Measurements from ENCODE around the gene EHD1. TPM values are rescaled to one million over a fixed set of nuclear protein-coding genes. Genes with fewer than 3 reads are reported as not detected.

The EHD1 gene
- total and polyA plus RNA-seq, 2 of the 8 experiments (the other 6 are each of a cell fraction or from before 2014, with no cell fraction given) = 31.5 to 42.9 TPM

GRCh38 chr11:64863391-64864060 is 14.9 kb downstream of the EHD1 start:
- H3K79me1 ChIP-seq (ENCODE audit: low read depth, low read length) = peaks cover 10% of the 10 kb centered on the region
- H2BK20ac ChIP-seq (ENCODE audit: low read length) = no peak overlapping the region
- FAIRE-seq = no peak
- H3K4ac ChIP-seq (replicated peaks; ENCODE audit: insufficient read length, low read depth, low read length) = no peak overlapping the region
- H3K9ac ChIP-seq (replicated peaks in 1 of 4; ENCODE audit: extremely low read depth in 1 of 4, low read depth in 3 of 4, low read length in 3 of 4) = peak overlapping the region in 1 of 4 experiments; percentile 13; a peak in 1 of 7 replicates
- 82% methylated on average over 23 of the region's 23 CpGs; no CpG with 5 or more reads in 1 of the 2 experiments for WGBS, 2 experiments (ENCODE audit: extremely low coverage in 1 of 2, insufficient coverage in 1 of 2, insufficient read length in 1 of 2, insufficient replicate concordance in 2 of 2, low coverage in 1 of 2, low lambda C conversion rate in 2 of 2, missing lambda C conversion rate in 1 of 2)
- H2BK12ac ChIP-seq (ENCODE audit: low read depth, low read length) = peak overlapping the region; percentile 80
- peak overlapping the region; percentile 71 for H2BK5ac ChIP-seq (ENCODE audit: low read depth, low read length)
- H3K9me3 ChIP-seq (ENCODE audit: insufficient read depth in 2 of 2, low read depth in 1 of 2, low read length in 1 of 2) = no peaks in the 10 kb centered on the region
- DNase-seq (ENCODE audit: low read depth in 1 of 2, low spot score in 2 of 2) = peak in 1 of 2 experiments; percentile 56
- no peak for TF ChIP-seq BRCA1 (IDR thresholded peaks at IDR 0.05; ENCODE audit: low read depth, low read length)
- TF ChIP-seq RAD21 (IDR thresholded peaks at IDR 0.05 in 1 of 2, conservative IDR thresholded peaks at IDR 0.05 in 1 of 2; ENCODE audit: low read depth in 2 of 2, low read length in 2 of 2) = no peak
- TF ChIP-seq FOSL1 (IDR thresholded peaks at IDR 0.05; ENCODE audit: insufficient read depth, low read depth, low read length) = no peak
- no peak for TF ChIP-seq USF2 (IDR thresholded peaks at IDR 0.05; ENCODE audit: low read length)
- no peak for TF ChIP-seq CHD2 (IDR thresholded peaks at IDR 0.05; ENCODE audit: low read length)
- TF ChIP-seq HDAC6 (IDR thresholded peaks at IDR 0.05; ENCODE audit: low read depth, low read length) = no peak
- H2BK15ac ChIP-seq (ENCODE audit: low read length) = peak overlapping the region; percentile 81; the same call in 1 of the 2 replicates
- peak overlapping the region; percentile 86; the same call in 1 of the 2 replicates for H2AK5ac ChIP-seq (ENCODE audit: low read depth, low read length)
- H4K20me1 ChIP-seq (replicated peaks in 1 of 2; ENCODE audit: control insufficient read depth in 1 of 2, insufficient read depth in 2 of 2, low read length in 2 of 2) = peaks cover 0 to 2% of the 10 kb centered on the region in 2 experiments
- peak overlapping the region; percentile 71 for H3K18ac ChIP-seq (ENCODE audit: extremely low read depth, low read length)
- peak overlapping the region; percentile 66; the same call in 1 of the 2 replicates for H4K8ac ChIP-seq (ENCODE audit: extremely low read depth, insufficient read depth, low read length)
- H3K56ac ChIP-seq (replicated peaks; ENCODE audit: insufficient read length, low read depth, low read length) = no peak overlapping the region
- H3K23me2 ChIP-seq (ENCODE audit: low read depth, low read length) = no peaks in the 10 kb centered on the region
- H3K79me2 ChIP-seq (ENCODE audit: control insufficient read depth in 1 of 2, insufficient read depth in 2 of 2, low read length in 2 of 2) = peaks cover 0 to 9% of the 10 kb centered on the region in 2 experiments; a peak in 1 of 4 replicates
- POLR2A ChIA-PET (ENCODE audit: partially characterized antibody) = interaction anchor here (0.6 to 25.7 kb wide), 7 partner anchors 11 to 247 kb away, joined by 3 to 408 read pairs (median 3); partner anchors contain the start of gene EHD1
- peak overlapping the region; percentile 2; the same call in 1 of the 2 replicates for H3K27ac ChIP-seq (ENCODE audit: low read depth, low read length)
- peak overlapping the region; percentile 72 for H4K91ac ChIP-seq (replicated peaks; ENCODE audit: insufficient read length, low read length)
- peaks cover 0 to 20% (median 15%) of the 10 kb centered on the region in 4 experiments; a peak in 6 of 7 replicates for H3K4me1 ChIP-seq (replicated peaks in 1 of 4; ENCODE audit: control insufficient read depth in 3 of 4, insufficient read depth in 4 of 4, low read length in 3 of 4)
- no peak overlapping the region for H2BK120ac ChIP-seq (replicated peaks; ENCODE audit: low read depth, low read length)
- H3K27me3 ChIP-seq (replicated peaks in 1 of 4; ENCODE audit: control insufficient read depth in 3 of 4, extremely low read depth in 1 of 4, insufficient read depth in 3 of 4, low read length in 3 of 4) = no peaks in the 10 kb centered on the region
- H3K4me2 ChIP-seq (ENCODE audit: insufficient read depth in 1 of 2, low read depth in 2 of 2, low read length in 2 of 2) = peak overlapping the region in 1 of 2 experiments; percentile 0; a peak in 1 of 4 replicates
- H3K36me3 ChIP-seq (ENCODE audit: control insufficient read depth in 2 of 4, insufficient read depth in 4 of 4, low read length in 3 of 4) = no peaks in the 10 kb centered on the region; a peak in 2 of 8 replicates
- no peak overlapping the region for H2AFZ ChIP-seq (ENCODE audit: low read length)
- no peak overlapping the region for H3K4me3 ChIP-seq (ENCODE audit: extremely low read depth in 1 of 4, insufficient read depth in 2 of 4, low read depth in 3 of 4, low read length in 4 of 4)
- CTCF ChIA-PET (ENCODE audit: partially characterized antibody) = interaction anchor here (0.9 to 32.3 kb wide), 8 partner anchors 12 to 258 kb away, joined by 3 to 1058 read pairs (median 4); partner anchors contain the start of genes BATF2, EHD1, FAU and MRPL49
- H3K23ac ChIP-seq (ENCODE audit: insufficient read length) = no peak overlapping the region
- peak overlapping the region; percentile 7 for H4K5ac ChIP-seq (ENCODE audit: insufficient read length, low read depth, low read length)
- no peak overlapping the region for H3K14ac ChIP-seq (ENCODE audit: insufficient read length)
